Caki2 (cell line): ENCODE data around the gene APRT. TPM values are rescaled to one million over a fixed set of nuclear protein-coding genes. Genes with fewer than 3 reads are reported as not detected.
"Not testable (repeated sequence)": the region's sequence is repeated elsewhere in the genome, so short reads cannot be mapped to it uniquely, and the experiment has no call there.

Source experiments
- DNase-seq: peaks from one replicate; pipeline ENCODE4 v3.0.0-alpha.2; 2015; ENCODE audit warnings: low read depth
- in situ Hi-C: cut with HindIII; loops from 2 replicates; pipeline ENCODE4 v1.10.0; 2016; ENCODE audit warnings: low sequenced_read_pairs, low pct_unique_long_range_greater_than_20kb, mixed read lengths
- total RNA-seq: library from RNA; depleted of rRNA; stranded (reverse); fragments of >200 nt; shearing (Covaris generic); gene quantifications from 2 replicates; pipeline ENCODE4 v1.2.3, GENCODE V29; 2014; ENCODE audit warnings: low replicate concordance

Gene APRT
- total RNA-seq, 1 experiment from 2014 or later = 262 TPM

DNA sequence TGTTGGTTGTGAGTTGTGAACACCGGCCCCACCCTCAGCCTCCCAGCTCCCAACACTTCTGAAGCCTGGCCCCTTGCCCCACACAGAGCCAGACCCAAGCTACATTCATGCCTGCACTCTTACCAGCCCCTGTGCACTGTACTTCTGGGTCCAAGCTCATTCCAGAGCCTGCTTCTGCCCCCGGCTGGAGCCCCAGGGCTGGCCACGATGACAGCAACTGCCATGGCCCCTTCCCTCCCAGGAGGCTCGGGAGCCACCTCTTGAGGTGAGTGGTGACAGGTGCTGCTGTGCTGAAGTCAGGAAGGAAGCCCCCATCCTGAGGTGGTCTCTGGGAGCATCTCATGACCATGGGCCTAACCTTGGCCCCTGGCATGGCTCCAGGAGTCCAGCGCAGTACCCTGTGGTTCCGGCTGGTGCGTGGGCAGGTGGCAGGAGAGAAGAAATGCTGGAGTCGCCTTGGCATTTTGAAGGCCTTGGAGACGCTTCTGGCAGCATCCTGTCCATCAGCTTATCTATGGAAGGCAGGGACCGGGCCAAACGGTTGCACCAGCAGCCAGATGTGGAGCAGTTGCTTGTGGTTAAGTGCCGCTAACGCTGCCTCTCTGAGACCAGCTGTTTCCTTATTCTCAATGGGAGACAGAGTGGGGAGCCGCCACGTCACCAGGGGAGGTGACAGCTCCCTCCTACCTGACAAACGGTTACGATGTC lies 12.0 kb downstream of the APRT start:
- DNase-seq = no peak
- in situ Hi-C loops = no loop called here

DNA sequence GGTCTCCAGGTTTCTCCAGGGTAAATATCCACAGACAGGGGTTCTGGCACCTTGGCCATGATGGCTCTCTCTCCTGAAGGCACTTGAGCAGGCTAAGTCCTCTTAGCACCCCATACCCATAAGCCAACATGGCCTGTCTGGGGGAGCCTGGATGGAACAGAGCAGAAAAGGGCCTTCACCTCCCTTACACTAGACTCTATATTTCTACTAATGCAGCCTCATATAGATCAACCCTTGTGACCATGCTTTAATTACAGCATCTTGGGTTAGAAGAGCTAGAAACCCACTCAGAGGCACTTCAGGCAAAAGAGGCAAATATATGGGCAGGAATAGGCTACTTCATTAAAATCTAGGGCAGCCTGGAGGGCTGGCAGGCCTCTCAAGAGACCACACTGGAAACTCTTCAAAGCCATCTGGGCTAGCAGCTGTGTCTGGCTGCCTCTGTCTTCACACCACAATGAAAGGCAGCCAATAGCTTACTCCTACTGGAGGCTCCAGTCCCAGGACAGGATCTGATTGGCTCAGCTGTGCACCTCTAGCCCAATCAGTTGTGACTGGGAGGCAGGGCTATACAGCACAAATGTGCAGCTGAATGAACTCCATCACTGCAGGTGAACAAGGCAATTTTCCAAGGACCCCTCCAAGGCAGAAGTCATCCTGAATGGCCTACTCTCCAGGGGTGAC lies 12.8 kb downstream of the APRT start:
- DNase-seq = no peak
- in situ Hi-C loops = no loop called here

DNA sequence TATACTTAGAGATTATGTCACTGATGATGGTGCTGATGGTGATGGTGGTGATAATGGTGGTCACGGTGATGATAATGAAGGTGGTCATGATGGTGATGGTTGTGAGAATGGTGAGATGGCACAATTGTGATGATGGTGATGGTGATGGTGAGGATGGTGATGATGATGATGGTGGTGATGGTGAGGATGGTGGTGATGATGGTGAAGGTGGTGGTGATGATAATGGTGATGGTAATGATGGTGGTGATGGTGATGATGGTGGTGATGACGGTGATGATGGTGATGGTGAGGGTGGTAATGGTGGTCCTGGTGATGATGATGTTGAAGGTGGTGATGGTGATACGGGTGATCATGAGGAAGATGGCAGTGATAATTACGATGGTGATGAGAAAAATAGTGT lies 13.7 kb downstream of the APRT start:
- DNase-seq = no peak
- in situ Hi-C loops = no loop called here

DNA sequence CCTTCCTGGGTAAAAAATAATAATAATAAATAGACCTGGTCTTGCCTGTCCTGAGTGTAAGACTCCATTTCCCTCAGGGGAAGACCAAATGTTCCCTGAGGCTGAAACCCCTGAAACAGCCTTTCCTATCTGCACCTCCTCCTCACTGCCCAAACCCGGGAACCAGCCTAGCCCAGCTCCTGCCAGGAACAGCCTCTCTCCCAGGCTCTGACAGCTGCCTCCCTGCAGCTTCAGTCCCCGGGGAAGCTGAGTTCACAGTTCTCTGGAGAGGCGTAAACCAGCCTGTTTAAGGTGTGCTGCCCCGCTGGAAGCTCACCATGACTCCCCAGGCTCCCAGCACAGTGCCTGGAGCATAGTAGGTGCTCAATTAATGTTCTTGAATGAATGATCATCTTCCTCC lies 15.4 kb downstream of the APRT start:
- no peak for DNase-seq
- in situ Hi-C loops = no loop called here

DNA sequence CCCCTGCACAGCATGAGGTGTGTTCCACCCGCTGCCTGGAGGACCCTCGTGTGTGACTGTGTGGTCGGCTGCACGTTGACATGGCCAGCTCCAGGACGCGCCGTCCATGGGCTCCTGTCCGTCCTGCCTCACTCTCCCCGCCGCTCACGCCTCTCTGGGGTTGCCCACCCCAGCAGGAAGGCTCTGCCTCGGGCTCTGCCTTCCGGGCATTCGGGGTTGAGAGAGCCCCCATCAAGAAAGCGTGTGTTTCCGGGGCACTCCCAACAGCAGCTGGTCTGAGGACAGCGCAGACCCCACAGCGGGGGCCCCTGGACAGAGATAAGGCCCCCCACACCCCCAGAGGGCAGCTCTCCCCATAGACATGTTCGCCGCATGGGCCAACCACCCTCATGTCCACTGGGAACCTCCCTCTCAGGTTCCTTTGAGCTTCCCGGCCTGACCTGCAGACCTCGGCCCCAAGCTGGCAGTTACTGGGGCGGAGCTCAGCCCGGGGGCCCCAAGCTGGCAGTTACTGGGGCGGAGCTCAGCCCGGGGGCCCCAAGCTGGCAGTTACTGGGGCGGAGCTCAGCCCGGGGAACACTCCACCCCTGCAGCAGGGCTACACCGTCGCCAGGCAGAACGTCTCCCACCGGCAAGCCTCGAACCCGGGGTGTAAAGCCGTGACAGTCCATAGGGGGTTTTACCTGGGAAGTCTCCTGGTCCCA lies 18.3 kb downstream of the APRT start:
- DNase-seq = no peak
- in situ Hi-C loops = no loop called here

DNA sequence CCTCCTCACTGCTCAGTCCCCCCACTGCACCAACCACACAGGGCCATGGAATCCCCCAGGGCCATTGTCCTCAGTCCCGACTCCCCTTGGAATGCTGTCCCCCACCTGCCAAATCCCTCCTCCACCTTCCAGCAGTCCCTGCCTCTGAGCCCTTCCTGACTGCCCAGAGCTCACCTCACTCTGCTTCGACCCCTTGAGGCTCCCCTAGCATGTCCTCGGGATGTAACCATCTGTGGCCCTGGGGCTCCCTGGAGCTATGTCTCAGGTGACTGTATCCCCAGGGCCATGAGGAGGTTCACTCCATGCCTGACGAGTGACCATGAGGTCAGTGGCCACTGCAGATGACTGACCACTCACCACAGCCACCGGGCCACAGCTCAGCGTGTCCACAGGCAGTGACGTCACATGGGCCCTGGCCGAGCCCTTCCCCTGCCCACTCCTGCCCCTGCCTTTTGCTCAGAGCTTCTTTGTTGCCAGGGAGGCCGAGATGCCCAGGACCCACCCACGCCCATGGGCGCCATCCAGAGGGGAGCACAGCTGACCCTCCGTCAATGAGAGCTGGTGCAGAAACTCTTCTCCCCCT lies 19.0 kb downstream of the APRT start:
- in situ Hi-C loops = no loop called here
- no peak for DNase-seq

DNA sequence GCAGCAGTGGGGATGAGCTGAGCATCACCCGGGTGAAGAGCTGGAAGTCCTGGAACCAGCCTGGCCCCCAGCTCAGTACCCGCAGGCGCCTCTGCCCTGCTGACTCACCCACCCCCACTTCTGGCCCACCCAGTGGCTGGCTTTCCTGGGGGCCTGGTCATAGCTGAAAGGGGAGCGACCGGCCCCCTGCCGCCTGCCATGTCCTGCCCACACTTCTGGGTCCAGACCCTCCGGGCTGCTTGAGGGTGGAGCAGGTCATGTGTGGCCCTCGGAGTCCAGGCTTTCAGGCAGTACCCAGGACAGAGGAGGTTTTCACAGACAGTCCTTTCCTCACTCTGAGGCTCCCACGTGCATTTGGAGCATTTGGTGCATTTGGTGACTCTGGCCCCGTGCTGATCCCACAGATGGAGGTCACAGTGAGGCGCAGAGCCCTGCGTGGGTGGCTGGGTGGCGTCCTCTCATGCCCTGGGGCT lies 19.6 kb downstream of the APRT start:
- DNase-seq = no peak
- in situ Hi-C loops = no loop called here

DNA sequence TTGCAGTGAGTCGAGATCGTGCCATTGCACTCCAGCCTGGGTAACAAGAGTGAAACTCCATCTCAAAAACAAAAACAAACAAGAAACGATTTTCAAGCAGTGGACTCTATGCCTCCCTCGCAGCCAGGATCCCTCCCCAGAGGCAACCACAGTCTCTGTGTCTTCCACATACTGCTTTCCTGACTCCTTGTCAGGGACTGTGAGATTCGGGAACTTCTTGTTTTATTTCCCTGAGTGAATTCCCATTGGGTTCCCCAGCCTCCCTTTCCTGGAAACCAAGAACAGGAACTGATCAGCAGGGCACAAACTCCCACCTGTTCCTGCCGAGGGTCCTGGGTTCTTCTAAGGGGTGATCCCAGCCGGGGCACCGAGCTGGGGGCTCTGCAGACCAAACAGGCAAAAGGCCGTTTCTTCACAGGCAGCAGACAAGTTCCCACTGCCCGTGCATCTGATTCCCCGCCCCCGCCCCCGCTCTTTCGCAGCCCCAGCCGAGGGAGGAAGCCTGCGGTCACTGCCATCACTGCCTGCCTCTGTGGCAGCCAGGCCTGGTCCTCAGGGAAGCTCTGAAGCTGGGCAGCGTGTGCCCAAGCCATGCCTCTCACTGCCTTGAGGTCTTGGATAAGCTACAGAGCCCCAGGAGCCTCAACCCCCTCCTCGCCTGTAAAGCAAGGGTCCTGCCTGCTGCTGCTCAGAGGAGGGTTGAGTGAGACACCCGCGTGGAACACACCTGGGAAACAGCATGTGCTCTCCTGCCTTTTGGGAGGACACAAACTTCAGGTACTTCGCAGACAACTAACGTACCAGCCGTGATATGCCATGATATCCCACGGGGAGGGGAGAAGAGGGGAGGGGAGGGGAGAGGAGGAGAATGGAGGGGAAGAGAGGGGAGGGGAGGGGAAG lies 21.2 kb downstream of the APRT start:
- in situ Hi-C loops = no loop called here
- DNase-seq = no peak

DNA sequence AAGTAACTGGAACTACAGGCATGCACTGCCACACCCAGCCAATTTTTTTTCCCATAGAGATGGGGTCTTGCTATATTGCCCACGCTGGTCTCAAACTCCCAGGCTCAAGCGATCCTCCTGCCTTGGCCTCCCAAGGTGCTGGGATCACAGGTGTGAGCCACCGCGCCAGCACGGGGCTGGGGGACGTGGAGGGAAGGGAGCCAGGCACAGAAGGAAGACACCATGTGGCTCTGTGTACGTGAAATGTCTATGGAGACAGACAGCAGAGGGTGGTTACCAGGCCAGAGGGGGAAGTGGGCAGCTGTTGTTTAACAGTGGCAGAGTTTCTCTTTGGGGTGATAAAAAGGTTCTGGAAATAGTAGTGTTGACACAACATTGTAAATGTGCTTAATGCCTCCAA lies 22.1 kb downstream of the APRT start:
- in situ Hi-C loops = no loop called here
- no peak for DNase-seq

DNA sequence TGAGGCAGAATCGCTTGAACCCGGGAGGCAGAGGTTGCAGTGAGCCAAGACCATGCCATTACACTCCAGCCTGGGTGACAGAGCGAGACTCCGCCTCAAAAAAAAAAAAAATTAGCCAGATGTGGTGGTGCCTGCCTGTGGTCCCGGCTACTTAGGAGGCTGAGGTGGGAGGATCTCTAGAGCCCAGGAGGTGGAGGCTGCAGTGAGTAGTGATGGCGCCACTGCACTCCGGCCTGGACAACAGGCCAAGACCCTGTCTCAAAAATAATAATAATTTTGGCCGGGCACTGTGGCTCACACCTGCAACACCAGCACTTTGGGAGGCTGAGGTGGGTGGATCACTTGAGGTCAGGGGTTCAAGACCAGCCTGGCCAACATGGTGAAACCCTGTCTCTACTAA lies 23.0 kb downstream of the APRT start:
- DNase-seq, in situ Hi-C loops: not testable (repeated sequence)

DNA sequence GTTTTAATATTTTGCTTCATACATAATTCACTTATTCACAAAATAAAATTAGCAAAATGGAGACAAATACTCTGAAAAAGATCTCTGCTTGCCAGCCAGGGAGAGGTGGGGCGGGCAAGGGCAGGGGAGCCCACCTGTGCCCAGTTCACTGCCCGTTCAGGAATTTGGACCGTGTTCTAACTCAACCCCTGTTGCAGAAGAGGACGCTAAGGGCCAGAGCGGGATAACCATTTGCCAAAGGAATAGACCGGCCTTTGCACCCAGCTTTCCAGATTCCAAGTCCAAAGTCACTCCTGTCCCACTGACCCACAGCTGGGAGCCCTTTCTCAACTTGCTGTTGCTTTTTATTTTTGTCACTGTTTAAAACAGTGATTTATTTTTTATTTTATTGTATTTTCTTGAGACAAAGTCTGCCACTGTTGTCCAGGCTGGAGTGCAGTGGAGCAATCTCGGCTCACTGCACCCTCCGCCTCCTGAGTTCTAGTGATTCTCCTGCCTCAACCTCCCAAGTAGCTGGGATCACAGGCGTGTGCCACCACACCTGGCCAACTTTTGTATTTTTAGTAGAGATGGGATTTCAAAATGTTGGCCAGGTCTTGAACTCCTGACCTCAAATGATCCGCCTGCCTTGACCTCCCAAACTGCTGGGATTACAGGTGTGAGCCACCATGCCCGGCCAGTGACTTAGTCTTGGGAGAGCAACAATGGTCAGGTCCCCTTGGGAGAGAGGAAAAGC lies 24.0 kb downstream of the APRT start:
- in situ Hi-C loops = no loop called here
- no peak for DNase-seq

DNA sequence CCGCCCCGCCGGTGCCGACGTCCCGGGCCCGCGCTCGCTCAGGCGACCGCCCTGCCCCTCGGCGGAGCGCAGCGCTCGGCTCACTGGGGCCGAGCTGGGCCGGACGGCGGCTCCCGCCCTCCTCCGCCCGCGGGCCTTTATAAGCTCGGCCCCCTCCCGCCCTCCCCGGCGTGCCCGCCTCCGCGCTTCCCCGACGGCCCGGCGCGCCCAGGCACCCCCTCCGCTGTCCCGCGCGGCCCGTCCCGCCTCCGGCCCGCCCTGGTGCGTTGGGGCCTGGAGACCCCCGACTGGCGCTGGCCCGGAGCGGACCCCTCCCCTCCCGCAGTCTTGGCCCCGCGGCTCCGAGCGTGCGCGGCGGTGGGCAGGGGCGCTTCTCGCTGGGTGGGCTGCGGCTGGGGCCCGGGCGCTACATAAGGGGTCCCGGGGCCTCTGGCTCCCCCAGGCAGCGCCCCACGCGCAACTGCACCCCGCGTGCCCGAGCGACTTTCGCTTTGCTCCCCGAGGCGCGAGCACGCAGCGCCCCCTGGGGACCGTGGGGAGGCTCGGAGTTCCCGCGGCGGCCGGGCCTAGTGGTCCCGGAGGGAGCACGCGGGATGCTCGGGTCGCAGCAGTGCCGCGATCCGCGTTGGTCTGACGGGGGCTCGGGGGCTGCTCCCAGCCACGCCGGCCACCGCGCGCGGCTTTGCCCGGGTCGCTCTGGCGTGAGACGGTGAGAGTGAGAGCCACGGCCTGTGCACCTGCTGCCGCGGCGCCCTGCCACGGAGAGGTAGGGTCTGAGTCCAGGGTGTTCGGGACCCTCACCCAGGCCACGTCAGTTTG lies 26.4 kb downstream of the APRT start, which contains the start of gene PIEZO1:
TSS of gene PIEZO1 (minus strand) at position 115 of the 819 bp plus-strand sequence. CDS start 256 bp downstream, outside the sequence.
- DNase-seq = peak; percentile 51
- in situ Hi-C loops = no loop called here

DNA sequence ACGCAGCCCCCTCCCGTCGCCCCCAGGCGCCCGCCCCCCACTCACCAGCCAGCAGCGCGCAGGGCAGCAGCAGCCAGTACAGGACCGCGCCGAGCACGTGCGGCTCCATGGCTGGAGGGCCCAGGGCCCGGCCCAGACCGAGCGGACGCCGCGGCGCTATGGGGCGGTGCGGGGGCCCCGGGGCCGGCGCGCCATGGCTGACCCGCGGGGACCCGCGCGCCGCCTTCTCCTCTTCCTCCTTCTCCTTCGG lies 26.9 kb downstream of the APRT start:
- in situ Hi-C loops = no loop called here
- peak; percentile 52 for DNase-seq

DNA sequence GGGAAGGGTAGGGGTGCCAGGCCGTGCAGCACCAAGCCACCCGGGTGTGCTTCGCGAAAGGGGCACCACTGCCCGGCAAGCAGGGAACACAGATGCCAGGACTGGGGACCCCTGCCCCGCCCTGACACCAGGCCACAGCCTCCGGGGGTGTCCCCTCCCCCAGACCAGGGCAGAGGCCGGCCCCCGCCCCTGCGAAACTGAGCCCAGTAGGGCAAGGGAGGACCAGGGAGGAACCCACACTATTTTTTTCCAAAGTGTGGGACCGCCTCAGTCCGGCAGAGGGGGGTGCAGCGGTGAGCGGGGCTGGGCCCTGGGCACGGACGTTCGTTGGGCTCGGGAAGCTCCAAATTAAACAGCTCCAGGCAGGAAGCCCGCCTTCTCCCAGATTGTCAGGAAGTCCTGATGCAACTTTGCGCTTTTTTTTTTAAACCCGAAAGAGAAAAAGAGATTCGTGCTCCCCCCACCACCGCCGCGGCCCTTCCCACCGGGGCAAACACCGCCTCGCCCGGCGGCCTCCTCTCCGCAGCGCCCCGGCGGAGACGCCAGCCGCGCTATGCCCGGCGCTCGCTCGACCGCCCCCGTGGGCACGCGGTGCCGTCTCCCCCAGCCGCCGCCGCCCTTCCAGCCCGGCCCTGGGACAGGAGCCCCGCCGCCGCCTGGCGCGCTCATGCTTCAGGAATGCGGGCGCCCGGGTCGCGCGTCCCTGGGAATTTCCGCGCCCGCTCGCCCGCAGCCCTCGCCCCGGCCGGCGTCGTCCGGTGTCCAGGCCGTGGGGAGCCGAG lies 27.5 kb downstream of the APRT start:
- peak; percentile 57 for DNase-seq
- in situ Hi-C loops = no loop called here

DNA sequence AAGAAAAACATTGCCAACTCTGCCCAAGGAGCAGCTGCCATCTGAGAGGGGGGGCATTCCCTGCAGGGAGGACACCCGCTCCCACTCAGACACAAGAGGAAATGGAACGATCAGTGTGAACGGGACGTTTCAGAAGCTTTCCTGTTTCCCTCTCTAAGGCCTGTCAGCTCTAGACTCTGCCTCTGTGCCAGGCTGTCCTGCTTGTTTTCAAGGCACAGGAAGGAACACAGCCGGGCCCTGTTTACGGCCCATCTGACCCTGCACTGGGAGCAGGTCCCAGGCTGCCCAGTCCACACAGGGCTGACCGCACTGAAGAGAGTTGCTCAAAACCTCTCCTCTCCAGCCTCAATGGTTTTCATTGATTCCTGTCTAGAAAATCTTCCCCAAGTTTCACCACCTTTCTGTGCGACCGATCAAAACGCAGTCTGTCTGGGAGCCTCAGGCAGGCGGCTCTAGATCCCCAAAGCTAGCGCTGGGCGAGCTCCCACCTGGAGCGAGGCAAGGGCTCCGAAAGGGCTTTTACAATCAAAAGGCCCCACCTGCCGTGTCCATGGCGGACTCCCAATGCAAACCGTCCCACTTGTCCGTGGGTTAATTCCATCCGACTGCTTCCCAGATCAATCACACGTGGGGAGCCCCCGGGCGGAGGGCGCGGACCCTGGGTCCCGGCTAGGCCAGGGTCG lies 28.2 kb downstream of the APRT start:
- in situ Hi-C loops = no loop called here
- DNase-seq = no peak
